ENCODE results near the gene GTF2H4.

GTF2H4 gene

GRCh38 chr6:30935018-30935417, 27.0 kb downstream of the GTF2H4 start:
- Histone ChIP-seq H3K9me3 (ENCODE audit: insufficient read depth, low read depth, low read length) (peaks cover 2% of the 10 kb centered on the region), H2AFZ (ENCODE audit: insufficient read depth, low read length, poor library complexity) (no peak overlapping the region), H3K27ac (ENCODE audit: low read depth, low read length) (no peak overlapping the region), H3K18ac (ENCODE audit: low read length) (no peak overlapping the region), H3K4me1 (ENCODE audit: control insufficient read depth in 1 of 2, insufficient read depth in 2 of 2, low read length in 2 of 2) (peaks cover 6 to 14% of the 10 kb centered on the region in 2 experiments), H4K91ac (ENCODE audit: low read depth, low read length) (no peak overlapping the region), H3K79me1 (ENCODE audit: low read length) (no peaks in the 10 kb centered on the region), H3K23ac (ENCODE audit: low read length) (no peak overlapping the region), H3K4me2 (ENCODE audit: low read length) (no peak overlapping the region), H2BK120ac (ENCODE audit: insufficient read depth, low read length, poor library complexity) (no peak overlapping the region), H3K79me2 (ENCODE audit: control insufficient read depth, insufficient read depth, low read length, poor library complexity) (no peaks in the 10 kb centered on the region), H4K8ac (ENCODE audit: low read depth, low read length) (no peak overlapping the region), H3K9ac (ENCODE audit: low read length) (no peak overlapping the region), H2AK5ac (ENCODE audit: low read length) (no peak overlapping the region), H3K36me3 (ENCODE audit: control insufficient read depth in 1 of 2, insufficient read depth in 2 of 2, low read length in 2 of 2) (no peaks in the 10 kb centered on the region), H3K4ac (ENCODE audit: low read depth, low read length) (no peak overlapping the region), H3K4me3 (ENCODE audit: low read depth, low read length) (no peak overlapping the region), H2BK12ac (ENCODE audit: low read length) (no peak overlapping the region), H4K12ac (ENCODE audit: low read depth, low read length) (no peak overlapping the region), H2BK5ac (ENCODE audit: low read depth, low read length, poor library complexity) (no peak overlapping the region), H3K27me3 (ENCODE audit: insufficient read depth, low read length) (no peaks in the 10 kb centered on the region), H3K14ac (ENCODE audit: low read length) (no peak overlapping the region)
- DNase-seq = no peak
- WGBS (ENCODE audit: extremely low coverage, insufficient coverage, insufficient read length) = no CpG with 5 or more reads among the region's 3 CpGs

- Histone ChIP-seq H4K91ac (ENCODE audit: low read depth, low read length) (no peak overlapping the region), H2AFZ (ENCODE audit: insufficient read depth, low read length, poor library complexity) (no peak overlapping the region), H3K9ac (ENCODE audit: low read length) (no peak overlapping the region), H3K14ac (ENCODE audit: low read length) (no peak overlapping the region), H3K79me1 (ENCODE audit: low read length) (peaks cover under 1% of the 10 kb centered on the region), H2BK5ac (ENCODE audit: low read depth, low read length, poor library complexity) (no peak overlapping the region), H3K18ac (ENCODE audit: low read length) (no peak overlapping the region), H3K4me1 (ENCODE audit: control insufficient read depth in 1 of 2, insufficient read depth in 2 of 2, low read length in 2 of 2) (peaks cover 4 to 8% of the 10 kb centered on the region in 2 experiments), H4K8ac (ENCODE audit: low read depth, low read length) (no peak overlapping the region), H2BK120ac (ENCODE audit: insufficient read depth, low read length, poor library complexity) (no peak overlapping the region), H2BK12ac (ENCODE audit: low read length) (no peak overlapping the region), H3K9me3 (ENCODE audit: insufficient read depth, low read depth, low read length) (peaks cover 2% of the 10 kb centered on the region), H3K36me3 (ENCODE audit: control insufficient read depth in 1 of 2, insufficient read depth in 2 of 2, low read length in 2 of 2) (no peaks in the 10 kb centered on the region), H3K27ac (ENCODE audit: low read depth, low read length) (no peak overlapping the region), H3K4me3 (ENCODE audit: low read depth, low read length) (no peak overlapping the region), H2AK5ac (ENCODE audit: low read length) (no peak overlapping the region), H4K12ac (ENCODE audit: low read depth, low read length) (no peak overlapping the region), H3K27me3 (ENCODE audit: insufficient read depth, low read length) (no peaks in the 10 kb centered on the region), H3K79me2 (ENCODE audit: control insufficient read depth, insufficient read depth, low read length, poor library complexity) (no peaks in the 10 kb centered on the region), H3K4ac (ENCODE audit: low read depth, low read length) (no peak overlapping the region), H3K23ac (ENCODE audit: low read length) (no peak overlapping the region), H3K4me2 (ENCODE audit: low read length) (no peak overlapping the region)
- no peak for DNase-seq
- WGBS (ENCODE audit: extremely low coverage, insufficient coverage, insufficient read length) = no CpG with 5 or more reads among the region's 6 CpGs
Observed at GRCh38 chr6:30937265-30937664, 29.3 kb downstream of the GTF2H4 start.

GRCh38 chr6:30938730-30939129, 30.7 kb downstream of the GTF2H4 start:
- Histone ChIP-seq H3K4me1 (ENCODE audit: control insufficient read depth in 1 of 2, insufficient read depth in 2 of 2, low read length in 2 of 2) (peaks cover 9 to 13% of the 10 kb centered on the region in 2 experiments), H3K4ac (ENCODE audit: low read depth, low read length) (no peak overlapping the region), H4K12ac (ENCODE audit: low read depth, low read length) (no peak overlapping the region), H3K27me3 (ENCODE audit: insufficient read depth, low read length) (no peaks in the 10 kb centered on the region), H3K4me3 (ENCODE audit: low read depth, low read length) (no peak overlapping the region), H3K9ac (ENCODE audit: low read length) (no peak overlapping the region), H2AK5ac (ENCODE audit: low read length) (no peak overlapping the region), H3K23ac (ENCODE audit: low read length) (no peak overlapping the region), H3K79me2 (ENCODE audit: control insufficient read depth, insufficient read depth, low read length, poor library complexity) (no peaks in the 10 kb centered on the region), H2AFZ (ENCODE audit: insufficient read depth, low read length, poor library complexity) (no peak overlapping the region), H3K79me1 (ENCODE audit: low read length) (peaks cover 3% of the 10 kb centered on the region), H3K18ac (ENCODE audit: low read length) (no peak overlapping the region), H2BK120ac (ENCODE audit: insufficient read depth, low read length, poor library complexity) (no peak overlapping the region), H4K8ac (ENCODE audit: low read depth, low read length) (no peak overlapping the region), H3K27ac (ENCODE audit: low read depth, low read length) (no peak overlapping the region), H2BK12ac (ENCODE audit: low read length) (no peak overlapping the region), H4K91ac (ENCODE audit: low read depth, low read length) (no peak overlapping the region), H3K14ac (ENCODE audit: low read length) (no peak overlapping the region), H3K9me3 (ENCODE audit: insufficient read depth, low read depth, low read length) (no peaks in the 10 kb centered on the region), H2BK5ac (ENCODE audit: low read depth, low read length, poor library complexity) (no peak overlapping the region), H3K36me3 (ENCODE audit: control insufficient read depth in 1 of 2, insufficient read depth in 2 of 2, low read length in 2 of 2) (no peaks in the 10 kb centered on the region), H3K4me2 (ENCODE audit: low read length) (no peak overlapping the region)
- DNase-seq = no peak
- no CpG with 5 or more reads among the region's 4 CpGs for WGBS (ENCODE audit: extremely low coverage, insufficient coverage, insufficient read length)

- no peaks in the 10 kb centered on the region for H3K79me2 ChIP-seq (ENCODE audit: control insufficient read depth, insufficient read depth, low read length, poor library complexity)
- H3K36me3 ChIP-seq (ENCODE audit: control insufficient read depth in 1 of 2, insufficient read depth in 2 of 2, low read length in 2 of 2) = no peaks in the 10 kb centered on the region
- H4K8ac ChIP-seq (ENCODE audit: low read depth, low read length) = no peak overlapping the region
- no peak overlapping the region for H3K23ac ChIP-seq (ENCODE audit: low read length)
- no peak overlapping the region for H2BK12ac ChIP-seq (ENCODE audit: low read length)
- H2AK5ac ChIP-seq (ENCODE audit: low read length) = no peak overlapping the region
- H4K91ac ChIP-seq (ENCODE audit: low read depth, low read length) = no peak overlapping the region
- H3K27ac ChIP-seq (ENCODE audit: low read depth, low read length) = no peak overlapping the region
- no peak overlapping the region for H3K4ac ChIP-seq (ENCODE audit: low read depth, low read length)
- no peak for DNase-seq
- H4K12ac ChIP-seq (ENCODE audit: low read depth, low read length) = no peak overlapping the region
- no peak overlapping the region for H3K14ac ChIP-seq (ENCODE audit: low read length)
- H3K9me3 ChIP-seq (ENCODE audit: insufficient read depth, low read depth, low read length) = no peaks in the 10 kb centered on the region
- no peak overlapping the region for H2BK5ac ChIP-seq (ENCODE audit: low read depth, low read length, poor library complexity)
- no peak overlapping the region for H3K18ac ChIP-seq (ENCODE audit: low read length)
- WGBS (ENCODE audit: extremely low coverage, insufficient coverage, insufficient read length) = no CpG with 5 or more reads among the region's 3 CpGs
- H3K79me1 ChIP-seq (ENCODE audit: low read length) = peaks cover 3% of the 10 kb centered on the region
- H2BK120ac ChIP-seq (ENCODE audit: insufficient read depth, low read length, poor library complexity) = no peak overlapping the region
- H3K9ac ChIP-seq (ENCODE audit: low read length) = no peak overlapping the region
- no peak overlapping the region for H3K4me3 ChIP-seq (ENCODE audit: low read depth, low read length)
- H2AFZ ChIP-seq (ENCODE audit: insufficient read depth, low read length, poor library complexity) = no peak overlapping the region
- no peaks in the 10 kb centered on the region for H3K27me3 ChIP-seq (ENCODE audit: insufficient read depth, low read length)
- H3K4me2 ChIP-seq (ENCODE audit: low read length) = no peak overlapping the region
- peaks cover 9 to 13% of the 10 kb centered on the region in 2 experiments for H3K4me1 ChIP-seq (ENCODE audit: control insufficient read depth in 1 of 2, insufficient read depth in 2 of 2, low read length in 2 of 2)
Observed at GRCh38 chr6:30939473-30939872, 31.5 kb downstream of the GTF2H4 start.
